Measurements from ENCODE around the gene TOP3B.

GRCh38 chr22:21947040-21948014, 35.3 kb downstream of the TOP3B start:
- TF ChIP-seq, protein P1, sequence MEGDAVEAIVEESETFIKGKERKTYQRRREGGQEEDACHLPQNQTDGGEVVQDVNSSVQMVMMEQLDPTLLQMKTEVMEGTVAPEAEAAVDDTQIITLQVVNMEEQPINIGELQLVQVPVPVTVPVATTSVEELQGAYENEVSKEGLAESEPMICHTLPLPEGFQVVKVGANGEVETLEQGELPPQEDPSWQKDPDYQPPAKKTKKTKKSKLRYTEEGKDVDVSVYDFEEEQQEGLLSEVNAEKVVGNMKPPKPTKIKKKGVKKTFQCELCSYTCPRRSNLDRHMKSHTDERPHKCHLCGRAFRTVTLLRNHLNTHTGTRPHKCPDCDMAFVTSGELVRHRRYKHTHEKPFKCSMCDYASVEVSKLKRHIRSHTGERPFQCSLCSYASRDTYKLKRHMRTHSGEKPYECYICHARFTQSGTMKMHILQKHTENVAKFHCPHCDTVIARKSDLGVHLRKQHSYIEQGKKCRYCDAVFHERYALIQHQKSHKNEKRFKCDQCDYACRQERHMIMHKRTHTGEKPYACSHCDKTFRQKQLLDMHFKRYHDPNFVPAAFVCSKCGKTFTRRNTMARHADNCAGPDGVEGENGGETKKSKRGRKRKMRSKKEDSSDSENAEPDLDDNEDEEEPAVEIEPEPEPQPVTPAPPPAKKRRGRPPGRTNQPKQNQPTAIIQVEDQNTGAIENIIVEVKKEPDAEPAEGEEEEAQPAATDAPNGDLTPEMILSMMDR (IDR thresholded peaks at IDR 0.05; ENCODE audit: low read depth, low read length, poor library complexity, severe bottlenecking) = peak; percentile 30
- no peak for TF ChIP-seq EZH2phosphoT487 (IDR thresholded peaks at IDR 0.05; ENCODE audit: borderline replicate concordance, low read length)

Data from DOHH2 (cell line).